Lower leg skin (tissue), 3 donors: Measurements from ENCODE around the gene KLK13.

Experiments
- CTCF ChIP-seq, 3 donors: fragments of 450-650 bp; IDR thresholded peaks; one replicate each; pipeline ENCODE4 v1.5.1; 2016; ENCODE audit warnings: antibody characterized with exemption in 3 of 3, mild to moderate bottlenecking in 3 of 3, moderate library complexity in 2 of 3
- POLR2A ChIP-seq, 2 donors: fragments of 450-650 bp; IDR thresholded peaks; one replicate each; pipeline ENCODE4 v1.6.1; 2016 to 2017; ENCODE audit warnings: antibody characterized with exemption in 2 of 2, mild to moderate bottlenecking in 1 of 2, moderate library complexity in 1 of 2

GRCh38 chr19:51091126-51091525 lies 26.2 kb upstream of the KLK13 start:
- TF ChIP-seq CTCF (IDR thresholded peaks at IDR 0.05), result no peak
- no peak for TF ChIP-seq POLR2A (IDR thresholded peaks at IDR 0.05)
